ENCODE results near the gene CDSN.

DNA sequence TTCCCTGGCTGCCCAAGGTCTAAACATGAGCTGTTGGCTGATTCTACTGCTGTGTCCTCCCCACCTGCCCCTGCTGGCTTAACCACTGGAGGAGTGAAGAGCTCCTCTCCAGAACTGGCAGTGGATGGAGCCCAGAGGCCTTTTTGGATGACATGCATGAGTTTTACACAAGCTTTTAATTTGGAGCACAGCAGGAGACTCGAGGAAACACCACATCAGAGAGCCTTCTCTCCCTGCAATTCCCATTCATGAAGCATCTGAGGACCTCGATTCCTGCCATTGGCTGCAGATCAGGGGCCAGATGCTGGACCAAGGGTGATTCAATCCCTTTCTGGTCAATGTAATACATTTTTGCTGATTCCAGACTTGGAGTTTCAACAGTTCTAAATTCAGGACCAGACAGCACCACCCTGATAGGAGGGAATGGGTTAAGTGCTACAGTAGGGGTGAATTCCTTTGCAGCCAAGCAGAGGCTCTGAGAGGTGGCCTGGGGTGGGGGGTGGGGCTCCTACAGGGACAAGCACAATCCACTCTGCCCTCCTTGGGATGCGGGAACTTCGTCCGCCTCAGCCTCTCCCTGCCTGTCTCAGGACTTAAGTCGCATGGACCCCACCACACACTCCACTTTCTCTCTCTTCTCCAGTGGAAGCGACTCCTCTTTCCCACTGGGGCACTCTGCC is 6.2 kb downstream of the CDSN start:
- TF ChIP-seq, protein P1, sequence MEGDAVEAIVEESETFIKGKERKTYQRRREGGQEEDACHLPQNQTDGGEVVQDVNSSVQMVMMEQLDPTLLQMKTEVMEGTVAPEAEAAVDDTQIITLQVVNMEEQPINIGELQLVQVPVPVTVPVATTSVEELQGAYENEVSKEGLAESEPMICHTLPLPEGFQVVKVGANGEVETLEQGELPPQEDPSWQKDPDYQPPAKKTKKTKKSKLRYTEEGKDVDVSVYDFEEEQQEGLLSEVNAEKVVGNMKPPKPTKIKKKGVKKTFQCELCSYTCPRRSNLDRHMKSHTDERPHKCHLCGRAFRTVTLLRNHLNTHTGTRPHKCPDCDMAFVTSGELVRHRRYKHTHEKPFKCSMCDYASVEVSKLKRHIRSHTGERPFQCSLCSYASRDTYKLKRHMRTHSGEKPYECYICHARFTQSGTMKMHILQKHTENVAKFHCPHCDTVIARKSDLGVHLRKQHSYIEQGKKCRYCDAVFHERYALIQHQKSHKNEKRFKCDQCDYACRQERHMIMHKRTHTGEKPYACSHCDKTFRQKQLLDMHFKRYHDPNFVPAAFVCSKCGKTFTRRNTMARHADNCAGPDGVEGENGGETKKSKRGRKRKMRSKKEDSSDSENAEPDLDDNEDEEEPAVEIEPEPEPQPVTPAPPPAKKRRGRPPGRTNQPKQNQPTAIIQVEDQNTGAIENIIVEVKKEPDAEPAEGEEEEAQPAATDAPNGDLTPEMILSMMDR (IDR thresholded peaks at IDR 0.05 in 2 of 3, conservative IDR thresholded peaks at IDR 0.05 in 1 of 3; ENCODE audit: borderline replicate concordance in 1 of 3, insufficient read depth in 1 of 3, low read depth in 2 of 3, low read length in 2 of 3), result no peak
- TF ChIP-seq, protein P2, sequence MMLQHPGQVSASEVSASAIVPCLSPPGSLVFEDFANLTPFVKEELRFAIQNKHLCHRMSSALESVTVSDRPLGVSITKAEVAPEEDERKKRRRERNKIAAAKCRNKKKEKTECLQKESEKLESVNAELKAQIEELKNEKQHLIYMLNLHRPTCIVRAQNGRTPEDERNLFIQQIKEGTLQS (IDR thresholded peaks at IDR 0.05), result no peak
- TF ChIP-seq JUND (IDR thresholded peaks at IDR 0.05), result no peak
- no peak for TF ChIP-seq EZH2 (IDR thresholded peaks at IDR 0.05)
- TF ChIP-seq POLR2A (IDR thresholded peaks at IDR 0.05; ENCODE audit: borderline replicate concordance, extremely low read depth, insufficient read depth, insufficient read length), result no peak
- no peak for TF ChIP-seq RAD21 (IDR thresholded peaks at IDR 0.05; ENCODE audit: low read depth)
- TF ChIP-seq, protein P3, sequence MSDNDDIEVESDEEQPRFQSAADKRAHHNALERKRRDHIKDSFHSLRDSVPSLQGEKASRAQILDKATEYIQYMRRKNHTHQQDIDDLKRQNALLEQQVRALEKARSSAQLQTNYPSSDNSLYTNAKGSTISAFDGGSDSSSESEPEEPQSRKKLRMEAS (IDR thresholded peaks at IDR 0.05), result no peak
- TF ChIP-seq EZH2phosphoT487 (IDR thresholded peaks at IDR 0.05; ENCODE audit: borderline replicate concordance), result no peak
- no peak for TF ChIP-seq YY1 (IDR thresholded peaks at IDR 0.05; ENCODE audit: extremely low read depth, insufficient replicate concordance, low read depth, low read length)
- TF ChIP-seq SP1 (IDR thresholded peaks at IDR 0.05; ENCODE audit: low read depth), result no peak
- no peak for TF ChIP-seq EGR1 (IDR thresholded peaks at IDR 0.05; ENCODE audit: low read depth)
- TF ChIP-seq POLR2AphosphoS5 (IDR thresholded peaks at IDR 0.05; ENCODE audit: low read depth, low read length), result no peak
